GM19099 (cell line): ENCODE data around the gene MTM1.

Experiments
- POLR2A ChIP-seq: IDR thresholded peaks from 3 replicates; pipeline ENCODE4 v1.6.1; 2011; ENCODE audit warnings: low read depth; ENCODE audit not compliant: insufficient read length; ENCODE audit errors: extremely low read depth

MTM1 gene

DNA sequence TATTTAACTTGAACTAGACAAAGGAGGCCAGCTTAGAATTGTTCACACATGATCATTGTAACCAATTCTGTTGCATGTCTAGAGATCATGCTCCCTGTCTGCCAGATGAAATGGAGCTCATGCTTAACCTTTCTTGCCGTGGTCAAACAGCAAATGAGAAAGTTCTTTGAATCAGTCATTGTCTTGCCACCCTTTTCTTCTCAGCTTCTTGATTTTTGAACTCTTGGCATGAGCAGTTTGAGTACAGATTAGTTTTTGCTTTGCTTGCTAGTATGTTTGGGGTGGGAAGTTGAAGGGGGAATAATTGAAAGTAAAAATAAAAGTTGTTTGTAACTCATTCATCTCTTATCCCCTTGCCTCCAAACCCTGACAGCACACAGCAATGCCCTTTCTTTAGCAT is 4.7 kb downstream of the MTM1 start:
- TF ChIP-seq POLR2A: no peak

DNA sequence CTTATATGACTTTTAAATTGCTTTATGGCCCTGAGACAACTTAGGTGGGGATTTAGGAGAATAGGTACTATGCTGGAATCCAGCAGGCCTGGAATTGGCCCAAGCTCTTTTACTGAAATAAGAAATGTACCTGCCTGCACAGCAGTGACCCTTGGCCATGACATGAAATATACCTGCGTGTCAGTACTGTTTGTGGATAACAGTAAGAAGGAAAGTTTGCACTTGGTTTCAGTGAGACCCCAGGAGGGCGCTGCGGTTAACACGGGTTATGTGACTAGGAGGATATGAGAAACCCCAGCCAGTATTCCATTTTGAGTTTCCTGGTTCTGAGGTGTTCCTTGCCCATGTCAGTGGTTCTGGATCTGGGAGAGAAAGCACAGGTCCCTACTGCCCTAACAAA is 5.3 kb downstream of the MTM1 start:
- TF ChIP-seq POLR2A: no peak

GRCh38 chrX:150574559-150575418 is 6.4 kb downstream of the MTM1 start:
- no peak for TF ChIP-seq POLR2A

GRCh38 chrX:150575419-150575814 is 7.0 kb downstream of the MTM1 start:
- TF ChIP-seq POLR2A: no peak

DNA sequence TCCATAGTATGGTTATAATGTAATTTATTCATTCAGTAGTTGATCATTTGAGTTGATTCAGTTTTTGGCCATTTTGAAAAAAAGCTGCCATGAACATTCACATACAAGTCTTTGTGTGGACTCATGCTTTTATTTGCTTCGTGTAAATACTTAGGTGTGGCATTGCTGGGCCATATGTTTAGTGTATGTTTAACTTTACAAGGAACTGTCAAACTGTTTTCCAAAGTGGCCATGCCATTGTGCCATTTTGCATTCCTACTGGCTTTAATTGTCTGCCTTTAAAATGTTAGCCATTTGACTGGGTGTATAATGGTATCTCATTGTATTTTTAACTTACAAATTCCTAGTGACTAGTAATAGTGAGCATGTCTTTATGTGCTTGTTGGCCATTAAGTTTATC is 8.8 kb downstream of the MTM1 start:
- no peak for TF ChIP-seq POLR2A

DNA sequence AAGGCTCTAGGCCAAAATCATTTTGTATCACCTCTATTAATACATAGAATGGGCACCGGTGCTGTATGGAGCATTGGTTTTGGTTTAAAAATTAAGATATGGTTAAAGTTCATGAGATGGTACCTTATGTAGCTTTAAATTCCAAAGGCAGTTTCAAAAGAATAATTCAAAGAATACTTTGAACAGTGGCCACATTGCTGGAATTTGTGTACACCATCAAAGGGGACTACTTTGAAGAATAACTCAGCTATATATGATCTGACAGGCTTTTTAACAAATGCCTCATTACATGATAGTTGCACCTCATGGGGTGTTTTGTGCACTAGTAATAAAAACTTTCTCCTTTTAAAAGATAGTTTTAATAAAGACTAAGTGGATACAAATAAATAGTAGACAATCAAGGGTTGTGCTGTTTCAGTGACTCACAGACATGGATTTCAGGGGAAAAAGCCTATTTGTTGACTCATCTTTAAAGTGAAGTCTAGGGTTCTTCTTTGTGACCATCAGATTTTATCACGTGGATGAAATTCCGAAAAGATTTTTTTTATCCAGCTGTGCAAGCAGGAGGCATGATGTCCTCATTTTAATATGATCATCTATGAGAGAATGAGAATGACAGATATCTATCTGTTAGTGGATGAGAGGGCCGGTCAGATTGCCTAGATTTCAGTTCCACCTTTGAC is 12.8 kb downstream of the MTM1 start:
- TF ChIP-seq POLR2A: no peak

DNA sequence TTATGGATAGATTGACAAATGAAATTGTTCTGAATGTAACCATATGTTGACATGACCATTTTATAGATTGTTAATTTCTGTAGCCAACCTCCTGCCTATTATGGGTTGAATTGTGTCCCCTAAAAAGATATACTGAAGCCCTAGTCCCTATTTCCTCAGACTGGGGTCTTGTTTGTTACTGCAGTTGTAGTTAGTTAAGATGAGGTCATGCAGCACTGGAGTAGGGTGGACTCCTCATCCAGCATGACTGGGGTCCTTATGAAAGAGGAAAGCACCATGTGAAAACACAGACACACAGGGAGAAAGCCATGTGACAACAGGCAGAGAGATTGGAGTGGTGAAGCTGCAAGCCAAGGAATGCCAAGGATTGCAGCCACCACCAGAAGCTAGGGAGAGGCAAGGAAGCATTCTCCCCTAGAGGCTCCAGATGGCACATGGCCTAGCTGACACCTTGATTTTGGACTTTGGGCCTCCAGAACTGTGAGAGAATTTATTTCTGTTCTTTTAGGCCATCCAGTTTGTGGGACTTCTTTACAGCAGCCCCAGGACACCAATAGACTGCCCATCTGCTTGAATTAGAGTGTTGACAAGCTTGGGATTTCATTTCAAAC is 14.0 kb downstream of the MTM1 start:
- no peak for TF ChIP-seq POLR2A

DNA sequence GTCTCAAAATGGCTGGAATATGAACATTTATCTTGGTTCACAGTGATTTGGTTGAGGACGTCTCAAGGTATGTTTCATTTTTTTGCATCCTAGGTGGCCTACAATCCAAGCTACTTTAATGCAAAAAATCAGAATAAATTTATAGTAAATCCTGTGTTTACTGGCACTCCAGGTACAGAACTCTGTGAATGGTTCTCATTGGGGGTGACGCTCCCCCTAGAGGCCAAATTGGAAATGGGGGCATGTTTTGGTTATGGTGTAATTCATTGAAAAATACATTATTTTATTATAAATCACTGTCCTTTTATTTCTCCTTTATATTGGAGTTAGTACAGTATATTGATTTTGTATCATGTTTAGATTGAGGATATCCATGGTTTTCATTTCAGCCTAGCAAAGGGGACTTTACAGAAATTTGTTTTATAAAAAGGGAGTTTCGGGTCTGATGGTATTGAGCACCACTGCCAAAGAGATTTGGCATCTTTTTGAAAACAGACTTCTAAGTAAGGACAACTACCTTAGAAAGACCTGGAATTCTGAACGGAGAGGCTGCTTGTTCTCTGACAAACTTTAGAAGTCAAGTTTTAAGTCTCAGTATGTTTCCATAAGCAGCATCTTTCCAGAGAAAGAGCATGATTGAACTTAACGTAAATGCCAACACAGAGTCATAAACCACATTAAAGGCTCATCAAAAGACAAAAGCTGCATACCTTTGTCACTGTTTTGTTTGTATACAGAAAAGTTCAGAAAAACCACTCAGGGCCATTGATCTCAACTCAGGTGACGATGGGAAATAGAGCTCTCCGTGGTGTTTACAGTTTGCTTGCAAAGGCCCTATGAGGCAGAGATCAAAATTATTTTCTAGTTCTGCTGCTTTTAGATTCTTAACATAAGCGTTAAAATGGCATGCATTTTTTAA is 19.4 kb downstream of the MTM1 start:
- TF ChIP-seq POLR2A: no peak

- TF ChIP-seq POLR2A: no peak
These were observed 26.2 kb downstream of the MTM1 start for GRCh38 chrX:150594584-150594983.

DNA sequence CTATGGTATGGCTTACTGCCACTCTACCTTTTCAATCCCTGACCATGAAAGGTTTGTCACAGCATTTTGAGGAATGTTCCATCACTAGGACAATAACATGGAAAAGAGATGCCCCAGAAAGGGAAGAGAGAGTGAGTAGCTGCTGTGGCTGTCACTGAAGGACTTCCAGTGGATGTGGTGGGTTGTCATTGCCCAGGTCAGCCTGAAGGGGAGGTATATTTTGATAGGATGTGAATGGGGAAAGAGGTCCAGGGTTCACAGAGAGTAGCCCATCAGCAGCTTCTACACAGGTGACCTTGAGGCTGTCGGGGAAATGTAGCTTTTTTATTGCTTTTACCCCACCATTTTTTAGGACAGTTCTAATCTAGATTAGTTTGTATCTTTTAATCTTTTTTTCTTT is 30.8 kb downstream of the MTM1 start:
- TF ChIP-seq POLR2A: no peak

GRCh38 chrX:150602296-150602695 is 33.9 kb downstream of the MTM1 start:
- TF ChIP-seq POLR2A: no peak

GRCh38 chrX:150602743-150603142 is 34.3 kb downstream of the MTM1 start:
- no peak for TF ChIP-seq POLR2A

DNA sequence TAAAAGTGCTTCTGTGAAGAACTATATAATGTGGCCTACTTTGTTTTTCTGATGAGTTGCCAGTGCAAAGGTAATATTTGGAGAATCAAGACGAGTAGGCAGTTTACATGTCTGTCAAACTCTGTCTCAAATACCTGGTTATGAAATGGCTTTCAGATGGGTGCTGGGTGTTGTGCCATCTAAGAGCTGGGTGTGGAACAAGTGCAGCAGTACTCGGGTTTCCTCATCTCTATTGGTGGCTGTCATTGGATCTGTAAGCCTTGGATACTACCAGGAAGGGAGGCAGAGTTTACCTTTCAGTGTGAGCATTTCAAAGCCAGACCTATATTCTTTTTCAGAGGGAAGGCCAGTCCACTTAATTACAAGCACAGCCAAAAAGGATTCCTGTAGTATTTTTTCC is 37.2 kb downstream of the MTM1 start:
- no peak for TF ChIP-seq POLR2A

GRCh38 chrX:150607201-150607600 is 38.8 kb downstream of the MTM1 start:
- no peak for TF ChIP-seq POLR2A

GRCh38 chrX:150610043-150610442 is 41.6 kb downstream of the MTM1 start:
- no peak for TF ChIP-seq POLR2A
